ENCODE measurements around the gene DEFB129.

DNA sequence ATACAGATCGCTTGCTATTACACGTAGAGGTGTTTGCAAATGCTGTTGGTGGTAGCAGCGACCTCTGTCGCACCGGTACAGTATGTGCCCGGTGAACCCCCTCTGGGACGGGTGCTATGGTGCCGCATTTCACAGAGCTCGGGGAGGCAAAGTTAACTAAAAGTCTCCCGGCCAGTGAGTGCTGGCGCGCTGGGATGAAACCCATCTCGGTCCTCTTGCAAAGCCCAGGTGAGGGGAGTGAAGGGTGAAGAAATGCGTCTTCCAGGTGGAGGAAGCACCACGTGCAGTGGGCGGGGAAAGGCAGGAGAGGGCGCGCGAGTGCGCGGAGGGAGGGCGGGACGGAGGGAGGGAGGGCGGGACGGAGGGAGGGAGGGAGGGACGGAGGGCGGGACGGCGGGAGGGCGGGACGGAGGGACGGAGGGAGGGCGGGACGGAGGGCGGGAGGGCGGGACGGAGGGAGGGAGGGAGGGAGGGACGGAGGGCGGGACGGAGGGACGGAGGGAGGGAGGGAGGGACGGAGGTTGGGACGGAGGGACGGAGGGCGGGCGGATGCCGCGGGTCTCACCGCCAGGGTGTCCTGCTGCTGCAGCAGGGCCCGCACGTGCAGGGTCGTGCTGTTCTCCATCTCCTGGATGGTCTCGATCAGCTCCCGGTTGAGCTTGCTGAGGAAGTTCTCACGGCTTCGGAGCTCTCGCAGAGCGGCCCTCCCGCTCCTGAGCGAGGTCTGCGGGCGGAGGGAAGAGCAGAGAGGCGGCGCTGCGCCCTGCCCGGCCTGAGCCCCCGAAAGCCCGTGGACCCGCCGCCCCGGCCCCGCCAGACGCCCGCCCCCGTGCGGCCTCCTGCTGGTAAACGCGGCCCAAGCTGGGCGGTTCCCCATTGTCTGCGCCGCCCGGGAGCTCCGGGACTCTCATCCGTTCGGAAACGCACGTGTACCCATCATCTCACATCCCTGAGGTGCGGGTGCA is 51.8 kb downstream of the DEFB129 start:
- TF ChIP-seq TAF1 (IDR thresholded peaks at IDR 0.05; ENCODE audit: low read depth) (no peak), SMC3 (conservative IDR thresholded peaks at IDR 0.05; ENCODE audit: poor library complexity) (no peak), RAD21 (conservative IDR thresholded peaks at IDR 0.05) (no peak), EZH2 (IDR thresholded peaks at IDR 0.05; ENCODE audit: borderline replicate concordance, insufficient read depth, low read length, poor library complexity, severe bottlenecking) (no peak)
